HK-2 (cell line): ENCODE measurements around the gene CSKMT.
"Not testable (repeated sequence)": the region's sequence is repeated elsewhere in the genome, so short reads cannot be mapped to it uniquely, and the experiment has no call there.

Experiments used
- DNase-seq: peaks from one replicate; pipeline ENCODE4 v3.0.0-alpha.2; 2018; ENCODE audit not compliant: unreplicated experiment

Gene CSKMT

GRCh38 chr11:62665075-62665598, at the start of gene CSKMT, which contains the start of gene C11orf98:
CSKMT (plus strand) TSS chr11:62665312; CDS start chr11:62665880, 568 bp downstream.
C11orf98 (minus strand) TSS chr11:62665210; CDS start chr11:62665169, 41 bp downstream.
- DNase-seq = peak; percentile 93

GRCh38 chr11:62615521-62615920, 49.6 kb upstream of the CSKMT start:
- no peak for DNase-seq

GRCh38 chr11:62616957-62617356, 48.2 kb upstream of the CSKMT start:
- DNase-seq = not testable (repeated sequence)

GRCh38 chr11:62621027-62621566, 44.0 kb upstream of the CSKMT start:
- DNase-seq = no peak

GRCh38 chr11:62621567-62622470, 43.3 kb upstream of the CSKMT start, which contains the start of gene B3GAT3:
B3GAT3 (minus strand) TSS chr11:62621986; CDS start chr11:62621947, 39 bp downstream.
- DNase-seq = peak; percentile 98

- DNase-seq = no peak
These were observed 42.5 kb upstream of the CSKMT start for GRCh38 chr11:62622476-62623089.

- no peak for DNase-seq
These were observed 37.4 kb upstream of the CSKMT start for GRCh38 chr11:62627713-62628112.

GRCh38 chr11:62632492-62632891, 32.6 kb upstream of the CSKMT start:
- DNase-seq = no peak

- no peak for DNase-seq
These were observed 20.9 kb upstream of the CSKMT start for GRCh38 chr11:62644220-62644619.

GRCh38 chr11:62645671-62645945, 19.5 kb upstream of the CSKMT start:
- DNase-seq = no peak

GRCh38 chr11:62645946-62646824, 18.9 kb upstream of the CSKMT start, which contains the start of gene GANAB:
GANAB (minus strand) TSS chr11:62646613; CDS start chr11:62646599, 14 bp downstream.
- peak; percentile 95 for DNase-seq

- DNase-seq = no peak
These were observed 18.1 kb upstream of the CSKMT start for GRCh38 chr11:62646825-62647608.

GRCh38 chr11:62647609-62648005, 17.5 kb upstream of the CSKMT start:
- no peak for DNase-seq

- DNase-seq = no peak
These were observed 16.7 kb upstream of the CSKMT start for GRCh38 chr11:62648185-62648966.

- DNase-seq = no peak
These were observed 16.1 kb upstream of the CSKMT start for GRCh38 chr11:62648967-62649364.

GRCh38 chr11:62649486-62649885, 15.6 kb upstream of the CSKMT start:
- no peak for DNase-seq

- DNase-seq = not testable (repeated sequence)
These were observed 14.8 kb upstream of the CSKMT start for GRCh38 chr11:62650283-62650682.

- DNase-seq = no peak
These were observed 12.7 kb upstream of the CSKMT start for GRCh38 chr11:62652161-62653006.

GRCh38 chr11:62654297-62654696, 10.8 kb upstream of the CSKMT start:
- DNase-seq = no peak
